Measurements from ENCODE around the gene RASL12.
"Not testable (repeated sequence)": the region's sequence is repeated elsewhere in the genome, so short reads cannot be mapped to it uniquely, and the experiment has no call there.

RASL12 gene, protein sequence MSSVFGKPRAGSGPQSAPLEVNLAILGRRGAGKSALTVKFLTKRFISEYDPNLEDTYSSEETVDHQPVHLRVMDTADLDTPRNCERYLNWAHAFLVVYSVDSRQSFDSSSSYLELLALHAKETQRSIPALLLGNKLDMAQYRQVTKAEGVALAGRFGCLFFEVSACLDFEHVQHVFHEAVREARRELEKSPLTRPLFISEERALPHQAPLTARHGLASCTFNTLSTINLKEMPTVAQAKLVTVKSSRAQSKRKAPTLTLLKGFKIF

DNA sequence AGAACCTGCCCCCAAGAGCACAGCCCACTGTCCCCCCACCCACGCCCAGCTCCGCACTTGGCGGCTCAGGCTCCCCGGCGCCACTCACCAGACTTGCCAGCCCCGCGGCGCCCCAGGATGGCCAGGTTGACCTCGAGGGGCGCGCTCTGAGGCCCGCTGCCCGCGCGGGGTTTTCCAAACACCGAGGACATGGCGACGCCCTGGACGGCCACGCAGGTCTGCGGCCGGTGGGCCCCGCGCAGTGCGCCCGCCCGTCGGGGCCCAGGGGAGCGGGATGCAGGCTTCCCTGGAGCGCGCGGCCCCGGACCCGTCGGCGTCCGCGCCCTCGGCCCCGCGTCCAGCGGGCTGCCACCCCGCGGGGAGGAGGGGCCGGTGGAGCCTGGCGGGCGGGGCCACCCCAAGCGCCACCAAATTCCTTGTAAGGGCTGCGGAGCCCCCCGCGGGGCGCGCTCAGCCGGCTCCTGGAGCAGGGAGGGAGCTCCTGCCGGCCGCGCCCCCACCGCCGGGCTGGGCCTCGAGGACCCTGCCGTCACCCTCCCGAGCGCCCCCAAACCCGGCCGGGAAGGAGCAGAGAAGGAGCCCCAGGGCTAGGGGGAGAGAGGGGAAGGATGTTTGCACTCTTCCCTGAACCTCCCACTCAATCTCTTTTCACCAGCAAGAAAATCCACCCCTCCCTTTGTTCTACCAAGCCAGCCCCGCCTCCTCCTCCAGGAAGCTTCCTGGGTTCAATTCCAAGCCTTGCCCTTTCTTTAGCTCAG, at the start of gene RASL12:
Gene RASL12 (minus strand): TSS at position 347 of the 758 bp plus-strand sequence. CDS start 156 bp downstream, at position 191.
- DNase-seq, result no peak

GRCh38 chr15:65115542-65115941, 47.8 kb upstream of the RASL12 start:
- DNase-seq, result no peak

GRCh38 chr15:65115086-65115485, 47.3 kb upstream of the RASL12 start, which contains the start of gene UBAP1L:
TSS of gene UBAP1L (minus strand) at chr15:65115200. CDS start at chr15:65106215, 8,985 bp downstream.
- no peak for DNase-seq

GRCh38 chr15:65110676-65111292, 43.0 kb upstream of the RASL12 start:
- DNase-seq, result no peak

- no peak for DNase-seq
Measured at GRCh38 chr15:65106011-65106590, 38.3 kb upstream of the RASL12 start.

- no peak for DNase-seq
Measured at GRCh38 chr15:65105038-65105437, 37.2 kb upstream of the RASL12 start.

DNA sequence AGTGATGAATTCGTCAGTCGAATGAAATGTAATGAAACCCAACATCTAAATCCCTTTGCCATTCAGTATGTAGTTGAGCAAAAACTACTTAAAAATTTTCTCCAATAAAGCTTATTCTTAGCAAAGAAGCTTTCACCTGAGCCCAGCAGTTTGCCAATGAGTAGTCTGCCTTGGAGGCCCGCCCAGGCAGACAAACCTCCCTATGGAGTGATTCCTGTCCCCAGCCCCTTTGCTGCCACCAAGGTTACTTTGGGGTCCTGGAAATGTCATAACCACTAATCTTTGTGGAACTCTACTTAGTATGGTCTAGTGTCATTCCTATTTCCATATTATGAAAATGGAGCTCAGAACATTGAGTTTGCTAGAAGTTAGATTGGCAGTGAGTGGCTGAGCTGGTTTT, 35.1 kb upstream of the RASL12 start:
- DNase-seq, result no peak

- DNase-seq, result no peak
Measured at GRCh38 chr15:65101891-65102708, 34.3 kb upstream of the RASL12 start.

- peak in 42 of 58 donors; percentile 10 to 68 (median 33) for DNase-seq
Measured at GRCh38 chr15:65101411-65101890, 33.7 kb upstream of the RASL12 start.

DNA sequence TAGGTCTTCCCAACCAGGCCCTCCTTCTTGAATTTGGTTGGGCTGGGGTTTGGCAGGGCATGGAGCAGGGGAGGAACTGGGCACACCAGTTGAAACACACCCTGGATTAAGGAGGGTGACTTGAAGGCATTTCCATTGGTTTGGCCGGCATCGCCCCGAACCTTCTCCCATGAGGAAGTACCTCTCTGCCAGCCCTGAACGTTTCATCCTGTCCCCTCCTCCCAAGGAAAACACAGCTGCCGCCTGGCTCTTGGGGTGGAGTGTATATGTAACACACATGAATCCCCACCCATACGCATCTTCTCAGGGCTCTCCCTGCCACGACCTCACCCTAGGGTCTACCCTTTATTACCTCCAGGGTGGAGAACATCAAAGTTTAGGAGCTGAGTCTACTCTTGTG, 32.7 kb upstream of the RASL12 start:
- no peak for DNase-seq

- not testable (repeated sequence) for DNase-seq
Measured at GRCh38 chr15:65099801-65100200, 32.0 kb upstream of the RASL12 start.

GRCh38 chr15:65099336-65099735, 31.5 kb upstream of the RASL12 start:
- no peak for DNase-seq

- DNase-seq, result no peak
Measured at GRCh38 chr15:65097651-65098263, 30.0 kb upstream of the RASL12 start.

- DNase-seq, result no peak
Measured at GRCh38 chr15:65096481-65097385, 28.9 kb upstream of the RASL12 start.

DNA sequence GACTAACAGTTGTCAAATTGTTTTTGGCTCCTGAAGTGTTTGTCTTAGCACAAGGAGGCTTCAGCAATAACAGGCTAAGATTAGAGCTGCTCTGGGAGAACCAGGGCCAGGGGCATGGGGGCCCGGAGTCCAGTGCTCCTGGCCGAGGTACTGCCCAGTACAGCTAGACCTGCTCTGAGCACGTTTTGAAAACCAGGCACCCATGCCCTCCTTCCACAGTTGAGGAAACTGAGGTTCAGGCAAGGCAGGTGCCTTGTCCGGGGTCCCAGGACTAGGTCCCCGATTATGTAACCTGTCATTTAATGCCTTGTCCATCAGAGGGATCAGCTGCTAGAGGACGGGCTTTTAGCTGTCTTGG, 27.9 kb upstream of the RASL12 start:
- DNase-seq, result no peak

DNA sequence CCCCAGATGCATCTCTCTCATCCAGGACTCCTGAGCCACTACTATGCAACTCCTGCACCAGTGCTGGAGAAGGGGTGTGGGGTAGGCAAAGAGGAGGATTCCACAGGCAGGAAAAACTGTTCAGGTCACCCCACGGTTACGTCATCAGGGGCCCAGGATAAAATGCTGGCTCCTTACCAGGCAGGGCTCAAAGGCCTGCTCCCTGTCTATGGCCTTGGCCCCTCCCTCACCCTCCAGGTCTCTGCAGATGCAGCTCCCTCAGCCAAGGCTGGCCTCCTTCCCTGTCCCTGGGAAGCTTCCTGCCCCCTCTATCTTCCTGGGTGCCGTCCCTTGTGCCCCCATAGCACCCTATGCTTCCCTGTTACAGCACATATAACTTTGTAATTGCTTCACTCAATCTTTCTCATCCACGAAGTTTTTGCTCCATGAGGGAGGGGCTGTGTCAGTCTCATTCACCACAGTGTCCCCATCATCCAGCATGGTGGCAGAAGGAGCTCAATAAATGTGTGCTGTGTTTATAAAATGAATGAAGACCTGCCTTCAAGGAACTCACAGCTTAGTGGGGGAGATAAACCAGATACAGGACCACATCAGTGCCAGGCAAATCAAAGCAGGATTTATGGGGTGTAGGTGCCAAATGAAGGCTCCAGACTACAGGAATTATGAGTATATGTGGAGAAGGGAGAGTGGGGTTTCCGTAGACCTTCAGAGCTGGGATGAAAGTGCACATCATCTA, 27.4 kb upstream of the RASL12 start:
- no peak for DNase-seq

- DNase-seq, result no peak
Measured at GRCh38 chr15:65094294-65094995, 26.7 kb upstream of the RASL12 start.

DNA sequence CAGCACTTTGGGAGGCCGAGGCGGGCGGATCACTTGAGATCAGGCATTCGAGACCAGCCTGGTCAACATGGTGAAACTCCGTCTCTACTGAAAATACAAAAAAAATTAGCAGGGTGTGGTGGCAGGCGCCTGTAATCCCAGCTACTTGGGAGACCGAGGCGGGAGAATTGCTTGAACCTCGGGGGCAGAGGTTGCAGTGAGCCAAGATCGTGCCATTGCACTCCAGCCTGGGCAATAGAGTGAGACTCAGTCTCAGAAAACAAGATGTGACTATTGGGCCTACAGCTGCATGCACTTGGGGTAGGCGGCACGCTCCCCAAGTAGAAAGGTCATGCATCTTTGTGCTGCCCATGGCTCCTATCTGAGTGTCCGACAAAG, 26.0 kb upstream of the RASL12 start:
- DNase-seq, result not testable (repeated sequence)

Measured in anterior cingulate cortex (tissue), 58 donors.